GM19463 (cell line): ENCODE data around the gene TBL1XR1.

ENCODE experiments used
- ATAC-seq: cut with Tn5 transposase; IDR thresholded peaks from one replicate; pipeline ENCODE4 v1.9.1; 2021; ENCODE audit warnings: mild to moderate bottlenecking, moderate library complexity; ENCODE audit not compliant: unreplicated experiment

The TBL1XR1 gene

GRCh38 chr3:177069514-177070329 lies 127.6 kb downstream of the TBL1XR1 start:
- ATAC-seq, result no peak

- ATAC-seq, result no peak
Observed at GRCh38 chr3:177068967-177069366, 128.3 kb downstream of the TBL1XR1 start.

GRCh38 chr3:177066068-177066467 lies 131.2 kb downstream of the TBL1XR1 start:
- no peak for ATAC-seq

GRCh38 chr3:177065285-177066033 lies 131.8 kb downstream of the TBL1XR1 start:
- no peak for ATAC-seq

- ATAC-seq, result no peak
Observed at GRCh38 chr3:177062052-177062732, 135.1 kb downstream of the TBL1XR1 start.

- ATAC-seq, result no peak
Observed at GRCh38 chr3:177061369-177061768, 135.9 kb downstream of the TBL1XR1 start.

- ATAC-seq, result no peak
Observed at GRCh38 chr3:177060492-177060891, 136.8 kb downstream of the TBL1XR1 start.

- ATAC-seq, result no peak
Observed at GRCh38 chr3:177058648-177059047, 138.6 kb downstream of the TBL1XR1 start.

- peak; percentile 97 for ATAC-seq
Observed at GRCh38 chr3:177057768-177058167, 139.5 kb downstream of the TBL1XR1 start.

GRCh38 chr3:177056927-177057326 lies 140.4 kb downstream of the TBL1XR1 start:
- no peak for ATAC-seq

- no peak for ATAC-seq
Observed at GRCh38 chr3:177055605-177056571, 141.4 kb downstream of the TBL1XR1 start.

- ATAC-seq, result no peak
Observed at GRCh38 chr3:177053107-177053506, 144.2 kb downstream of the TBL1XR1 start.

- ATAC-seq, result no peak
Observed at GRCh38 chr3:177051411-177051810, 145.9 kb downstream of the TBL1XR1 start.

GRCh38 chr3:177050501-177051237 lies 146.6 kb downstream of the TBL1XR1 start:
- ATAC-seq, result no peak

GRCh38 chr3:177045767-177046166 lies 151.5 kb downstream of the TBL1XR1 start:
- ATAC-seq, result no peak

GRCh38 chr3:177045222-177045621 lies 152.1 kb downstream of the TBL1XR1 start:
- no peak for ATAC-seq

GRCh38 chr3:177041730-177042551 lies 155.3 kb downstream of the TBL1XR1 start:
- ATAC-seq, result peak; percentile 56

GRCh38 chr3:177041021-177041729 lies 156.1 kb downstream of the TBL1XR1 start:
- ATAC-seq, result no peak
